SK-MEL-5 (cell line): Measurements from ENCODE around the gene ZNF791. TPM values are rescaled to one million over a fixed set of nuclear protein-coding genes. Genes with fewer than 3 reads are reported as not detected.
"Not testable (repeated sequence)": the region's sequence is repeated elsewhere in the genome, so short reads cannot be mapped to it uniquely, and the experiment has no call there.

Experiments
- DNase-seq: peaks from one replicate; pipeline ENCODE4 v3.0.0-alpha.2; 2016; ENCODE audit warnings: low read depth, low spot score
- in situ Hi-C: cut with HindIII; loops from 2 replicates; pipeline ENCODE4 v1.10.0; 2016; ENCODE audit warnings: low sequenced_read_pairs, high pct_unique_total_duplicates, low pct_unique_long_range_greater_than_20kb
- total RNA-seq: library from RNA; depleted of rRNA; stranded (reverse); fragments of >200 nt; shearing (Covaris generic); gene quantifications from 2 replicates; pipeline ENCODE4 v1.2.3, GENCODE V29; 2014; rRNA removed

Gene ZNF791
- total RNA-seq, 1 experiment from 2014 or later = 12.4 TPM

DNA sequence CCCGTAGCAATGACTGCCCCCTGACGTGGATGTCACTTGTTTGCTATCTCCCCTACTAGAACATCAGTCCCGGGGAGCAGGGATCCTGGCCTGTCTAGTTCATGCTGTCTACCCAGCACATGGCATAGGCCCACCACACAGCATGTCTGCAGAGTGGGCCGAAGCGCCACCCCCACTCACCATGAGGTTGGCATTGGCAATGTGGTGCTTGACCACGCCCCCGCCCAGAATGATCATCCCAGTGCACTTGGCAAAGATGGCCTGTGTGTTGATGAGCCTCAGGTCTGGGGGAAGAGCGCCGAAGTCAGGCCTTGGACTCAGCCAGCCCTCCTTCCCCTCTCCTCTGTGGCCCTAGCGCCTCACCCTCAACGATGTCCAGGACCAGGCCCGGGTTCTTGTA, 66.2 kb downstream of the ZNF791 start:
- in situ Hi-C loops = no loop called here
- no peak for DNase-seq

DNA sequence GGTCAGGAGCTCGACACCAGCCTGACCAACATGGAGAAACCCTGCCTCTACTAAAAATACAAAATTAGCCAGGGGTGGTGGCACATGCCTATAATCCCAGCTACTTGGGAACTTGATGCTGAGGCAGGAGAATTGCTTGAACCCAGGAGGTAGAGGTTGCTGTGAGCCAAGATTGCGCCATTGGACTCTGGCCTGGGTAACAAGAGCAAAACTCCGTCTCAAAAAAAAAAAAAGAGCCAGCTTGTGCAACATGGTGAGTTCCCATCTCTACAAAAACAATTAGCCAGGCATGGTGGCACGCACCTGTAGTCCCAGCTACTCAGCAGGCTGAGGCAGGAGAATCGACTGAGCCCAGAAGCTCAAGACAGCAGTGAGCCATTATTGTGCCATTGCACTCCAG, 67.3 kb downstream of the ZNF791 start:
- DNase-seq, in situ Hi-C loops: not testable (repeated sequence)

- DNase-seq = no peak
- in situ Hi-C loops = no loop called here
Measured at GRCh38 chr19:12680034-12680433, 69.3 kb downstream of the ZNF791 start.

DNA sequence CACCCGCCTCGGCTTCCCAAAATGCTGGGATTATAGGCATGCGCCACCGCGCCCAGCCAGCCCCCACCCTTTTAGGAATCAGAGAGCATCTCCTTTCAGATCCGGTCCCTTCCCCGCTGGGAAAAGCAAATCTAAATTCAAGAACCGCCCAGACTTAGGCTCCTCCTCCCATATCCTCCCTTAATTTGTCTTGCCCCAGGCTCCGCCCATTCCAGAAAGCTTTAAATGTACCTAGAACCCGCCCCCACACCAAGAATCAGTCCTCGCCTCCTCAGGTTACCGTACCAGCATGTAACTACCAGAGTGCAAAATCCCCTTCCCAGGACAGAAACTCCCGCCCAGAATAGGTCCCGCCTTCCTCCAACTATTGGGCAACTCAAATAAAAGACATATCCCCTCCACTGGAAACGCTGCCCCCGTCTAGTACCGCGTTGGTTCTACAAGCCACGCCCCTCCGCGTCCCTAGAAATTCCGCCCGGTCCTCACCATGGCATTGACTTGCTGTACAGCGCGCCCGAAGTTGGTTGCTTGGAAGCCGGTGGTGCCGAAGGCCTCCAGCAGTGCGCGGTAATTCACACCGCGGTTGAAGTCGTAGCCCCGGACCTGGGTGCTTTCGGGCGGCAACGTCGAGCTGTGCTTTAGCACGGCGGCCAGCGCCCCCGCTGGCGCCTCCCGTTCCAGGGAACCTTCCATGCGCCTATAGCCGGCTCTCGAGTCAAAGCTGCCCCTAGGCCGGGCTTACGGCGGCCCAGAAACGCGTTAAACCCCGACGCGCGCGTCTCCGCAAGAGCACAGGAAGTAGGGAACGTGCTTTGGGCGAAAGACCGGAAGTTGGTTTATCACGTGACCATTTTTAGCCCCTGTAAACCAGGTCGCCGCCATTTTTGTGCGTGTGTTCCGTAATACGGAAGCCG, 70.6 kb downstream of the ZNF791 start, which contains the start of gene DHPS:
DHPS (minus strand) TSS at position 807 of the 914 bp plus-strand sequence; CDS start at position 693, 114 bp downstream.
- DNase-seq = peak; percentile 96
- in situ Hi-C loops = no loop called here

Other genes starting within 250 kb of the ZNF791 start
- gene ZNF442, start 245.2 kb upstream of the ZNF791 start, total RNA-seq = 0.27 and 0.58 TPM in 2 replicates
- gene ZNF799, start 209.6 kb upstream of the ZNF791 start, total RNA-seq = 2.6 and 4.0 TPM in 2 replicates
- gene ZNF443, start 169.9 kb upstream of the ZNF791 start, total RNA-seq = 1.1 and 2.0 TPM in 2 replicates
- gene ZNF709, start 126.1 kb upstream of the ZNF791 start, total RNA-seq = 1.6 and 2.2 TPM in 2 replicates
- 3.5 and 4.9 TPM in 2 replicates for gene ZNF564, start 59.4 kb upstream of the ZNF791 start, total RNA-seq
- gene ZNF490, start 107 bp upstream of the ZNF791 start, total RNA-seq = 5.2 and 5.5 TPM in 2 replicates
- 32.0 and 33.5 TPM in 2 replicates for gene MAN2B1, start 55.8 kb downstream of the ZNF791 start, total RNA-seq
- gene WDR83, start 55.9 kb downstream of the ZNF791 start, total RNA-seq = 2.9 and 8.0 TPM in 2 replicates
- 52.7 and 57.8 TPM in 2 replicates for gene DHPS, start 71.0 kb downstream of the ZNF791 start, total RNA-seq
- not detected in 2 replicates for gene GNG14, start 77.1 kb downstream of the ZNF791 start, total RNA-seq
- gene FBXW9, start 85.7 kb downstream of the ZNF791 start, total RNA-seq = 6.1 and 8.6 TPM in 2 replicates
- 13.9 and 18.2 TPM in 2 replicates for gene TNPO2, start 113.0 kb downstream of the ZNF791 start, total RNA-seq
- gene TRIR, start 123.8 kb downstream of the ZNF791 start, total RNA-seq = 180 and 188 TPM in 2 replicates
- gene GET3, start 126.6 kb downstream of the ZNF791 start, total RNA-seq = 100 and 120 TPM in 2 replicates
- not detected in 2 replicates for gene BEST2, start 140.9 kb downstream of the ZNF791 start, total RNA-seq
- 4.9 and 5.7 TPM in 2 replicates for gene HOOK2, start 164.6 kb downstream of the ZNF791 start, total RNA-seq
- 30.1 and 30.7 TPM in 2 replicates for gene JUNB, start 180.6 kb downstream of the ZNF791 start, total RNA-seq
- not detected in 2 replicates for gene PRDX2, start 190.9 kb downstream of the ZNF791 start, total RNA-seq
- 4.7 TPM in 1 of 2 replicates, not detected in the other for gene THSD8, start 191.1 kb downstream of the ZNF791 start, total RNA-seq
- 27.6 and 29.2 TPM in 2 replicates for gene RNASEH2A, start 195.7 kb downstream of the ZNF791 start, total RNA-seq
- 0.21 and 1.6 TPM in 2 replicates for gene RTBDN, start 223.7 kb downstream of the ZNF791 start, total RNA-seq
- gene MAST1, start 227.6 kb downstream of the ZNF791 start, total RNA-seq = 1.9 and 2.3 TPM in 2 replicates